ENCODE data around the gene EXOC3L2. TPM values are rescaled to one million over a fixed set of nuclear protein-coding genes. Genes with fewer than 3 reads are reported as not detected.

The EXOC3L2 gene
- total RNA-seq, 4 donors from 2014 or later, result 0.42 to 3.6 (median 2.5) TPM

- H3K4me1 ChIP-seq, result peaks cover 14 to 28% (median 19%) of the 10 kb centered on the region in 4 donors
- H3K36me3 ChIP-seq, result no peaks in the 10 kb centered on the region
- H3K27ac ChIP-seq (replicated peaks in 1 of 4), result no peak overlapping the region
- TF ChIP-seq CTCF (IDR thresholded peaks at IDR 0.05), result no peak
- H3K9me3 ChIP-seq, result no peaks in the 10 kb centered on the region
- 89% methylated on average over 7 of the region's 18 CpGs for WGBS
- peaks cover 0 to 50% (median 33%) of the 10 kb centered on the region in 4 donors for H3K27me3 ChIP-seq
- DNase-seq (ENCODE audit: extremely low spot score), result no peak
- intact Hi-C loops (cut with DNase I), result no loop called here
- H3K4me3 ChIP-seq, result no peak overlapping the region
Observed at GRCh38 chr19:45162608-45163143, 82.5 kb downstream of the EXOC3L2 start.

Other genes starting within 250 kb of the EXOC3L2 start
- 10 to 100 TPM in 1 of 4 donors, 1 to 10 TPM in 3; 5.8 to 15.9 (median 7.5) TPM for gene RELB, start 243.9 kb downstream of the EXOC3L2 start, total RNA-seq
- gene CLASRP, start 206.4 kb downstream of the EXOC3L2 start, total RNA-seq, result 10 to 100 TPM; 20.7 to 59.8 (median 32.9) TPM
- under 1 TPM in 2 of 4 donors, not detected in 2; 0.17 to 0.23 TPM for gene ZNF296, start 168.9 kb downstream of the EXOC3L2 start, total RNA-seq
- gene GEMIN7, start 166.1 kb downstream of the EXOC3L2 start, total RNA-seq, result 10 to 100 TPM; 12.3 to 19.1 (median 15.3) TPM
- gene PPP1R37, start 152.2 kb downstream of the EXOC3L2 start, total RNA-seq, result 10 to 100 TPM; 21.0 to 46.7 (median 28.3) TPM
- gene NKPD1, start 84.4 kb downstream of the EXOC3L2 start, total RNA-seq, result under 1 TPM in 1 of 4 donors, not detected in 3; 0.26 TPM
- gene TRAPPC6A, start 67.2 kb downstream of the EXOC3L2 start, total RNA-seq, result 10 to 100 TPM; 18.3 to 27.0 (median 19.4) TPM
- 10 to 100 TPM in 3 of 4 donors, 1 to 10 TPM in 1; 5.4 to 21.9 (median 16.1) TPM for gene BLOC1S3, start 66.6 kb downstream of the EXOC3L2 start, total RNA-seq
- 10 to 100 TPM; 17.4 to 36.9 (median 27.5) TPM for gene MARK4, start 5.9 kb upstream of the EXOC3L2 start, total RNA-seq
- 1 to 10 TPM in 2 of 4 donors, under 1 TPM in 1, not detected in 1; 0.66 to 1.4 (median 1.1) TPM for gene CKM, start 77.5 kb upstream of the EXOC3L2 start, total RNA-seq
- not detected for gene KLC3, start 95.3 kb upstream of the EXOC3L2 start, total RNA-seq
- 10 to 100 TPM in 2 of 4 donors, 1 to 10 TPM in 2; 6.5 to 16.6 (median 11.4) TPM for gene ERCC2, start 125.2 kb upstream of the EXOC3L2 start, total RNA-seq
- 10 to 100 TPM in 2 of 4 donors, 1 to 10 TPM in 2; 4.1 to 16.8 (median 9.5) TPM for gene PPP1R13L, start 159.7 kb upstream of the EXOC3L2 start, total RNA-seq
- 1 to 10 TPM; 2.9 to 8.7 (median 6.0) TPM for gene POLR1G, start 161.2 kb upstream of the EXOC3L2 start, total RNA-seq
- 100 to 1,000 TPM in 1 of 4 donors, 10 to 100 TPM in 3; 62.8 to 102 (median 69.3) TPM for gene ERCC1, start 178.5 kb upstream of the EXOC3L2 start, total RNA-seq
- gene FOSB, start 222.6 kb upstream of the EXOC3L2 start, total RNA-seq, result 10 to 100 TPM in 2 of 4 donors, 1 to 10 TPM in 2; 2.2 to 25.2 (median 6.9) TPM